ENCODE measurements around the gene PRB2.

Gene PRB2

DNA sequence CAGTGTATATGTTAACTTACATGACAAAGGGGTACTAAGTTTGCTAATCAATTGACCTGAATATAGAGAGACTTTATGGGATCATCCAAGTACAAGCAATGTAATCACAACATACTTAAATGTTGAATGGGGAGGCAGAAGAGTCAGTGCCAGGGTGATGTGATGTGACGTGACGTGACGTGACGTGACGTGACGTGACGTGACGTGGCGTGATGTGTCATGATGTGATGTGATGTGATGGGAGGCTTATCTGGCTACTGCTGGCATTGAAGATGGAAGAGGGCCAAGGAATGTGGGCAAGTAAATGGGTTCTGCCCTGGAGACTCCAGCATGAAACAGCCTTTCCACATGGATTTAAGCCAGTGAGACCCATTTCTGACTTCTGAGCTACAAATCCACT, 46.9 kb downstream of the PRB2 start:
- no peak overlapping the region for H3K9ac ChIP-seq
- no peak overlapping the region for H3K4me2 ChIP-seq (ENCODE audit: low read length)
- no peak overlapping the region for H3K27ac ChIP-seq
- no peaks in the 10 kb centered on the region for H3K9me3 ChIP-seq (ENCODE audit: control insufficient read depth, low read length)
- no peaks in the 10 kb centered on the region for H3K4me1 ChIP-seq
- no peak overlapping the region for H2AFZ ChIP-seq
- no peaks in the 10 kb centered on the region for H3K79me2 ChIP-seq
- no peaks in the 10 kb centered on the region for H3K36me3 ChIP-seq (ENCODE audit: control insufficient read depth, insufficient read depth, low read length)
- TF ChIP-seq, protein P1, sequence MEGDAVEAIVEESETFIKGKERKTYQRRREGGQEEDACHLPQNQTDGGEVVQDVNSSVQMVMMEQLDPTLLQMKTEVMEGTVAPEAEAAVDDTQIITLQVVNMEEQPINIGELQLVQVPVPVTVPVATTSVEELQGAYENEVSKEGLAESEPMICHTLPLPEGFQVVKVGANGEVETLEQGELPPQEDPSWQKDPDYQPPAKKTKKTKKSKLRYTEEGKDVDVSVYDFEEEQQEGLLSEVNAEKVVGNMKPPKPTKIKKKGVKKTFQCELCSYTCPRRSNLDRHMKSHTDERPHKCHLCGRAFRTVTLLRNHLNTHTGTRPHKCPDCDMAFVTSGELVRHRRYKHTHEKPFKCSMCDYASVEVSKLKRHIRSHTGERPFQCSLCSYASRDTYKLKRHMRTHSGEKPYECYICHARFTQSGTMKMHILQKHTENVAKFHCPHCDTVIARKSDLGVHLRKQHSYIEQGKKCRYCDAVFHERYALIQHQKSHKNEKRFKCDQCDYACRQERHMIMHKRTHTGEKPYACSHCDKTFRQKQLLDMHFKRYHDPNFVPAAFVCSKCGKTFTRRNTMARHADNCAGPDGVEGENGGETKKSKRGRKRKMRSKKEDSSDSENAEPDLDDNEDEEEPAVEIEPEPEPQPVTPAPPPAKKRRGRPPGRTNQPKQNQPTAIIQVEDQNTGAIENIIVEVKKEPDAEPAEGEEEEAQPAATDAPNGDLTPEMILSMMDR (IDR thresholded peaks at IDR 0.05) = no peak
- H3K27me3 ChIP-seq (ENCODE audit: control insufficient read depth, insufficient read depth, low read length) = no peaks in the 10 kb centered on the region
- H3K4me3 ChIP-seq (ENCODE audit: low read depth, low read length) = no peak overlapping the region

DNA sequence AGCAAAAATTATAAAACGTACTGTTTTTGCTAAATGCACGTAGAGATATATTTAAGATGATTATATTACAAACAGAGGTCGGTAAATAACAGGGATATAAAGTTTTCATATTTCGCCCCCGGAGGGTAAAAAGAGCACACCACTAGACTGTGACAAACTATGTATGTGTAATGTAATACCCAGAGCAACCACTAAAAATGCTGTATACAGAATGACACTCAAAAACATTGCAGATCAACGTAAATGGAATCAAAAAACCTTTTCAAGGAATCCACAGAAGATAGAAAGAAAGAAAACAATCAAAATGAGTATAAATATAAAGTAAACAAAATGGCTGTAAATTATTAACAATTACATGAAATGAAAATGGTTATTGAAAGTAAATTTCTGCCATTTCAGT, 47.6 kb downstream of the PRB2 start:
- Histone ChIP-seq H3K4me2 (ENCODE audit: low read length) (no peak overlapping the region), H3K9ac (no peak overlapping the region), H3K79me2 (no peaks in the 10 kb centered on the region), H3K27me3 (ENCODE audit: control insufficient read depth, insufficient read depth, low read length) (no peaks in the 10 kb centered on the region), H3K4me3 (ENCODE audit: low read depth, low read length) (no peak overlapping the region), H3K4me1 (no peaks in the 10 kb centered on the region), H3K36me3 (ENCODE audit: control insufficient read depth, insufficient read depth, low read length) (no peaks in the 10 kb centered on the region), H3K9me3 (ENCODE audit: control insufficient read depth, low read length) (no peaks in the 10 kb centered on the region), H3K27ac (no peak overlapping the region), H2AFZ (no peak overlapping the region)
- TF ChIP-seq, protein P1 (IDR thresholded peaks at IDR 0.05) = no peak

DNA sequence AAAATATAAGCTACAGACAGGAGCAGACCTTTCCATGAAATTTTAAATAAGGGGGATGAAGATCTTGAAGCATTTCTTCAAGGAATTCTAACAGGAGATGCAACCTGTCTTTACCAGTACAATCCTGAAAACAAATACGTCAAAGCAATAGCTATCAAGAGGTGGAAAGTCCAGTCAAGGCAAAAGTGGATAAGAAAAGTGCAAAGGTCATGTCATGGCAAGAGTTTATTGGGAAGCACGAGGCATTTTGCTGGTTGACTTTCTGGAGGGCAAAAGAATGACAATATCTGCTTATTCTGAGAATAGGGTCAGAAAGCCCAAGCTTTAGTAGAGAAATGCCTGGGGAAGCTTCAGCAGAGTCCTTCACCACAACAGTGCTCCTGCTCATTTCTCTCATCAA, 50.9 kb downstream of the PRB2 start:
- no peak overlapping the region for H3K4me2 ChIP-seq (ENCODE audit: low read length)

More for the DNA sequence above, 50.9 kb downstream of the PRB2 start:
- no peak overlapping the region for H3K27ac ChIP-seq
- TF ChIP-seq, protein P1 (IDR thresholded peaks at IDR 0.05) = no peak
- H3K4me1 ChIP-seq = no peaks in the 10 kb centered on the region
- no peak overlapping the region for H3K4me3 ChIP-seq (ENCODE audit: low read depth, low read length)
- H2AFZ ChIP-seq = no peak overlapping the region
- no peaks in the 10 kb centered on the region for H3K27me3 ChIP-seq (ENCODE audit: control insufficient read depth, insufficient read depth, low read length)
- H3K36me3 ChIP-seq (ENCODE audit: control insufficient read depth, insufficient read depth, low read length) = no peaks in the 10 kb centered on the region
- no peaks in the 10 kb centered on the region for H3K79me2 ChIP-seq
- H3K9ac ChIP-seq = no peak overlapping the region
- H3K9me3 ChIP-seq (ENCODE audit: control insufficient read depth, low read length) = no peaks in the 10 kb centered on the region
